ENCODE results near the gene KLK10. TPM values are rescaled to one million over a fixed set of nuclear protein-coding genes. Genes with fewer than 3 reads are reported as not detected.

KLK10 gene
- total and polyA plus RNA-seq, 2 experiments from 2014 or later, result 0.66 TPM; not detected in 1

DNA sequence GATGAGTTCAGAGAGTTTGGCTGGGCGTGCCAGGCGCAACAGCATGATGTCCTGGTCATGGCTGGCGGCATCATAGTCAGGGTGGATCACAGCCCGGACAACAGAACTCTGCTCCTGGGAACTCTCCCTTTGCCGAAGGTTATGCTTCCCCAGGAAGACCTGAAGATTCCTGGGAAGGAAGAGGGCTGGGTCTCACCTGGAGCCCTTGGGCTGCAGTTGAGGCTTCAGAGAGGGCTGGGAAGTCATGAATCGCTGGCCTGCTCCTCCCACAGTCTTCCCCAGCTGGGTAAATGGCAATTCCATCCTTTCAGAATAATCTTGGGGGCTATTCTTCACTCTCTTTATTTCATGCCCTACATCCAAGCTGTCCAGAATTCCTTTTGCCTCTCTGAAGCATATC, 56.1 kb downstream of the KLK10 start:
- Histone ChIP-seq H3K27ac (no peak overlapping the region), H3K9me3 (ENCODE audit: low read depth) (no peaks in the 10 kb centered on the region), H3K4me1 (ENCODE audit: low read depth) (no peaks in the 10 kb centered on the region), H3K27me3 (peaks cover 3% of the 10 kb centered on the region), H3K4me3 (no peak overlapping the region), H3K36me3 (no peaks in the 10 kb centered on the region)
- no peak for DNase-seq (ENCODE audit: low read depth in 1 of 2, low spot score in 1 of 2)
- no peak for TF ChIP-seq CTCF (IDR thresholded peaks at IDR 0.05; ENCODE audit: low read depth, low read length)

Other genes starting within 250 kb of the KLK10 start
- not detected in 2 replicates for gene GPR32, start 249.2 kb downstream of the KLK10 start, total RNA-seq
- not detected in 2 replicates for gene GPR32, start 249.2 kb downstream of the KLK10 start, polyA plus RNA-seq
- gene ACP4, start 229.3 kb downstream of the KLK10 start, total RNA-seq, result not detected in 2 replicates
- 0.23 and 0.64 TPM in 2 replicates for gene ACP4, start 229.3 kb downstream of the KLK10 start, polyA plus RNA-seq
- not detected in 2 replicates for gene KLK1, start 195.9 kb downstream of the KLK10 start, total RNA-seq
- not detected in 2 replicates for gene KLK1, start 195.9 kb downstream of the KLK10 start, polyA plus RNA-seq
- not detected in 2 replicates for gene KLK15, start 186.1 kb downstream of the KLK10 start, total RNA-seq
- gene KLK15, start 186.1 kb downstream of the KLK10 start, polyA plus RNA-seq, result not detected in 2 replicates
- gene KLK3, start 164.8 kb downstream of the KLK10 start, total RNA-seq, result not detected in 2 replicates
- 1.00 TPM in 1 of 2 replicates, not detected in the other for gene KLK3, start 164.8 kb downstream of the KLK10 start, polyA plus RNA-seq
- not detected in 2 replicates for gene KLK2, start 146.3 kb downstream of the KLK10 start, total RNA-seq
- gene KLK2, start 146.3 kb downstream of the KLK10 start, polyA plus RNA-seq, result not detected in 2 replicates
- not detected in 2 replicates for gene KLK4, start 108.3 kb downstream of the KLK10 start, total RNA-seq
- not detected in 2 replicates for gene KLK4, start 108.3 kb downstream of the KLK10 start, polyA plus RNA-seq
- not detected in 2 replicates for gene KLK5, start 66.7 kb downstream of the KLK10 start, total RNA-seq
- not detected in 2 replicates for gene KLK5, start 66.7 kb downstream of the KLK10 start, polyA plus RNA-seq
- 0.30 and 0.99 TPM in 2 replicates for gene KLK6, start 50.1 kb downstream of the KLK10 start, total RNA-seq
- 0.67 and 2.5 TPM in 2 replicates for gene KLK6, start 50.1 kb downstream of the KLK10 start, polyA plus RNA-seq
- gene KLK7, start 35.8 kb downstream of the KLK10 start, total RNA-seq, result not detected in 2 replicates
- 0.43 TPM in 1 of 2 replicates, not detected in the other for gene KLK7, start 35.8 kb downstream of the KLK10 start, polyA plus RNA-seq
- gene KLK8, start 18.1 kb downstream of the KLK10 start, total RNA-seq, result not detected in 2 replicates
- not detected in 2 replicates for gene KLK8, start 18.1 kb downstream of the KLK10 start, polyA plus RNA-seq
- not detected in 2 replicates for gene KLK11, start 6.9 kb upstream of the KLK10 start, total RNA-seq
- not detected in 2 replicates for gene KLK11, start 6.9 kb upstream of the KLK10 start, polyA plus RNA-seq
- gene KLK12, start 15.3 kb upstream of the KLK10 start, total RNA-seq, result not detected in 2 replicates
- gene KLK12, start 15.3 kb upstream of the KLK10 start, polyA plus RNA-seq, result not detected in 2 replicates
- 0.45 TPM in 1 of 2 replicates, not detected in the other for gene KLK13, start 45.4 kb upstream of the KLK10 start, total RNA-seq
- not detected in 2 replicates for gene KLK13, start 45.4 kb upstream of the KLK10 start, polyA plus RNA-seq
- 0.24 TPM in 1 of 2 replicates, not detected in the other for gene KLK14, start 63.2 kb upstream of the KLK10 start, total RNA-seq
- 0.75 TPM in 1 of 2 replicates, not detected in the other for gene KLK14, start 63.2 kb upstream of the KLK10 start, polyA plus RNA-seq
- gene CTU1, start 88.7 kb upstream of the KLK10 start, total RNA-seq, result 13.5 and 13.8 TPM in 2 replicates
- gene CTU1, start 88.7 kb upstream of the KLK10 start, polyA plus RNA-seq, result 9.4 and 15.6 TPM in 2 replicates
- gene SIGLEC9, start 105.2 kb upstream of the KLK10 start, total RNA-seq, result not detected in 2 replicates
- gene SIGLEC9, start 105.2 kb upstream of the KLK10 start, polyA plus RNA-seq, result not detected in 2 replicates
- gene SIGLEC7, start 122.6 kb upstream of the KLK10 start, total RNA-seq, result not detected in 2 replicates
- not detected in 2 replicates for gene SIGLEC7, start 122.6 kb upstream of the KLK10 start, polyA plus RNA-seq
- not detected in 2 replicates for gene CD33, start 205.4 kb upstream of the KLK10 start, total RNA-seq
- not detected in 2 replicates for gene CD33, start 205.4 kb upstream of the KLK10 start, polyA plus RNA-seq
- gene SIGLECL1, start 231.4 kb upstream of the KLK10 start, total RNA-seq, result not detected in 2 replicates
- not detected in 2 replicates for gene SIGLECL1, start 231.4 kb upstream of the KLK10 start, polyA plus RNA-seq

Measured in cardiac muscle cell (in vitro differentiated cells and primary cell).